T-cell (primary cell): ENCODE results near the gene FMN2. TPM values are rescaled to one million over a fixed set of nuclear protein-coding genes. Genes with fewer than 3 reads are reported as not detected.

ENCODE experiments used
- ATAC-seq, 4 experiments: fragments of 200-7000 bp in 3 of 4; fragments of 150-1000 bp in 1 of 4; cut with Tn5 transposase; replicated peaks in 1 of 4; 1 replicate in 3 of 4; 2 replicates in 1 of 4; pipeline ENCODE4 v1.10.0; 2021; ENCODE audit warnings: moderate library complexity in 3 of 4, mild to moderate bottlenecking in 2 of 4, moderate number of reproducible peaks in 1 of 4
- CTCF ChIA-PET, 2 donors: fragments of 300-600 bp; sonication (Branson Sonifier 250); formaldehyde crosslinking; loops; one replicate each; lab custom pipeline; 2022; ENCODE audit warnings: antibody characterized with exemption in 2 of 2; lab: Charles Lee
- POLR2A ChIA-PET, 2 donors: fragments of 300-600 bp; sonication (Branson Sonifier 250); formaldehyde crosslinking; loops; one replicate each; lab custom pipeline; 2022; ENCODE audit warnings: antibody characterized with exemption in 2 of 2; lab: Charles Lee
- DNase-seq, 35 experiments: peaks; one replicate each; pipeline versions ENCODE4 v3.0.0 to v3.0.0-alpha.2; 2013 to 2023
- H3K27ac ChIP-seq: one replicate; pipeline ENCODE4 v1.5.1; 2013; ENCODE audit warnings: low read length
- H3K27me3 ChIP-seq, 2 experiments: replicated peaks in 1 of 2; 1 replicate in 1 of 2; 2 replicates in 1 of 2; pipeline versions ENCODE4 v1.6.1 to v1.7.0; 2013; ENCODE audit warnings: low read length in 1 of 2, mixed read lengths in 1 of 2; ENCODE audit not compliant: control insufficient read depth in 2 of 2, insufficient read depth in 2 of 2; ENCODE audit errors: extremely low read depth in 1 of 2
- H3K36me3 ChIP-seq, 2 donors: 1 replicate in 1 of 2; 2 replicates in 1 of 2; pipeline versions ENCODE4 v1.6.1 to v1.7.0; 2013; ENCODE audit warnings: low read length in 1 of 2; ENCODE audit not compliant: control insufficient read depth in 2 of 2, insufficient read depth in 1 of 2; ENCODE audit errors: extremely low read depth in 1 of 2
- H3K4me1 ChIP-seq, 2 experiments: 1 replicate in 1 of 2; 2 replicates in 1 of 2; pipeline versions ENCODE4 v1.6.1 to v1.7.0; 2013; ENCODE audit warnings: low read length in 2 of 2, mixed read lengths in 1 of 2; ENCODE audit not compliant: insufficient read depth in 2 of 2, control insufficient read depth in 1 of 2; ENCODE audit errors: extremely low read depth in 1 of 2
- H3K4me3 ChIP-seq, 2 donors: 1 replicate in 1 of 2; 2 replicates in 1 of 2; pipeline versions ENCODE4 v1.5.1 to v1.7.0; 2013; ENCODE audit warnings: mild to moderate bottlenecking in 2 of 2, low read length in 1 of 2, moderate library complexity in 1 of 2; ENCODE audit not compliant: control insufficient read depth in 1 of 2; ENCODE audit errors: extremely low read depth in 1 of 2
- H3K9me3 ChIP-seq: 2 replicates; pipeline ENCODE4 v1.7.0; 2013
- H3K27ac Mint-ChIP-seq, 2 donors: one replicate each; pipeline ENCODE4 v1.8.0; 2020 to 2021; ENCODE audit warnings: mild to moderate bottlenecking in 2 of 2, mixed read lengths in 2 of 2
- H3K27me3 Mint-ChIP-seq, 2 donors: one replicate each; pipeline ENCODE4 v1.8.0; 2021 to 2022; ENCODE audit warnings: mixed read lengths in 2 of 2
- H3K36me3 Mint-ChIP-seq: one replicate; pipeline ENCODE4 v1.8.0; 2021; ENCODE audit warnings: mixed read lengths
- H3K4me1 Mint-ChIP-seq, 3 donors: one replicate each; pipeline ENCODE4 v1.8.0; 2020 to 2022; ENCODE audit warnings: mixed read lengths in 3 of 3, mild to moderate bottlenecking in 1 of 3
- H3K4me3 Mint-ChIP-seq, 3 donors: one replicate each; pipeline ENCODE4 v1.8.0; 2020 to 2022; ENCODE audit warnings: mild to moderate bottlenecking in 3 of 3, mixed read lengths in 3 of 3, moderate library complexity in 3 of 3
- H3K9me3 Mint-ChIP-seq, 3 donors: one replicate each; pipeline ENCODE4 v1.8.0; 2020 to 2022; ENCODE audit warnings: mixed read lengths in 3 of 3
- WGBS: methylation state at CpG from one replicate; pipeline ENCODE4 v1.1.5; 2013; ENCODE audit warnings: missing lambda C conversion rate; ENCODE audit not compliant: insufficient coverage; 5-methylcytosine and 5-hydroxymethylcytosine counted together
- total RNA-seq, 35 experiments: library from RNA in 6 of 35; stranded (reverse) in 6 of 35; fragments of 120-200 nt in 1 of 35; gene quantifications; one replicate each; pipeline versions ENCODE4 v1.2.1 to v1.2.4 and lab custom pipeline; 2013 to 2026

Gene FMN2
- total RNA-seq, 5 donors from 2014 or later (not counting 1 experiment from before 2014, with no cell fraction given) = not detected

- Histone ChIP-seq H3K36me3 (no peaks in the 10 kb centered on the region), H3K4me3 (no peak overlapping the region), H3K4me1 (no peaks in the 10 kb centered on the region), H3K27ac (no peak overlapping the region), H3K27me3 (no peaks in the 10 kb centered on the region), H3K9me3 (no peaks in the 10 kb centered on the region)
- Mint-ChIP-seq H3K36me3 (no peaks in the 10 kb centered on the region), H3K4me3 (no peak overlapping the region), H3K27me3 (peaks cover 0 to 6% of the 10 kb centered on the region in 2 donors), H3K4me1 (no peaks in the 10 kb centered on the region), H3K9me3 (no peaks in the 10 kb centered on the region), H3K27ac (no peak overlapping the region)
- ChIA-PET POLR2A (no interaction called here), CTCF (no interaction called here)
- 86% methylated on average over 1 of the region's 6 CpGs for WGBS
- ATAC-seq (no peak), DNase-seq (no peak)
These were observed 19.9 kb downstream of the FMN2 start for GRCh38 chr1:240111558-240111957.

GRCh38 chr1:240114222-240114621, 22.5 kb downstream of the FMN2 start:
- Histone ChIP-seq H3K4me3 (no peak overlapping the region), H3K4me1 (no peaks in the 10 kb centered on the region), H3K9me3 (no peaks in the 10 kb centered on the region), H3K27me3 (no peaks in the 10 kb centered on the region), H3K27ac (no peak overlapping the region), H3K36me3 (no peaks in the 10 kb centered on the region)
- ChIA-PET POLR2A (no interaction called here), CTCF (no interaction called here)
- Mint-ChIP-seq H3K27me3 (peaks cover 0 to 3% of the 10 kb centered on the region in 2 donors), H3K27ac (no peak overlapping the region), H3K4me3 (no peak overlapping the region), H3K9me3 (no peaks in the 10 kb centered on the region), H3K4me1 (no peaks in the 10 kb centered on the region), H3K36me3 (no peaks in the 10 kb centered on the region)
- no peak for ATAC-seq
- WGBS = no CpG with 5 or more reads among the region's 1 CpG
- DNase-seq = no peak

- Mint-ChIP-seq H3K4me1 (no peaks in the 10 kb centered on the region), H3K27ac (no peak overlapping the region), H3K36me3 (no peaks in the 10 kb centered on the region), H3K4me3 (no peak overlapping the region), H3K27me3 (no peaks in the 10 kb centered on the region), H3K9me3 (no peaks in the 10 kb centered on the region)
- ATAC-seq = no peak
- POLR2A ChIA-PET = no interaction called here
- DNase-seq = no peak
- no peaks in the 10 kb centered on the region for H3K36me3 ChIP-seq
- H3K9me3 ChIP-seq = no peaks in the 10 kb centered on the region
- no peak overlapping the region for H3K27ac ChIP-seq
- H3K27me3 ChIP-seq = no peaks in the 10 kb centered on the region
- no peaks in the 10 kb centered on the region for H3K4me1 ChIP-seq
- 48% methylated on average over 2 of the region's 6 CpGs for WGBS
- CTCF ChIA-PET = no interaction called here
- H3K4me3 ChIP-seq = no peak overlapping the region
These were observed 24.1 kb downstream of the FMN2 start for GRCh38 chr1:240115831-240116230.

GRCh38 chr1:240116831-240117769, 25.4 kb downstream of the FMN2 start:
- no peak for DNase-seq
- H3K9me3 ChIP-seq = no peaks in the 10 kb centered on the region
- no peak for ATAC-seq
- POLR2A ChIA-PET = no interaction called here
- no peaks in the 10 kb centered on the region for H3K27me3 ChIP-seq
- WGBS = 84% methylated on average over 13 of the region's 16 CpGs
- CTCF ChIA-PET = no interaction called here
- H3K4me3 ChIP-seq = no peak overlapping the region
- Mint-ChIP-seq H3K27ac (no peak overlapping the region), H3K4me3 (no peak overlapping the region), H3K36me3 (no peaks in the 10 kb centered on the region), H3K4me1 (no peaks in the 10 kb centered on the region), H3K9me3 (no peaks in the 10 kb centered on the region), H3K27me3 (no peaks in the 10 kb centered on the region)
- H3K27ac ChIP-seq = no peak overlapping the region
- no peaks in the 10 kb centered on the region for H3K4me1 ChIP-seq
- no peaks in the 10 kb centered on the region for H3K36me3 ChIP-seq

- 41% methylated on average over 3 of the region's 3 CpGs for WGBS
- Mint-ChIP-seq H3K36me3 (no peaks in the 10 kb centered on the region), H3K4me1 (no peaks in the 10 kb centered on the region), H3K27me3 (no peaks in the 10 kb centered on the region), H3K4me3 (no peak overlapping the region), H3K9me3 (no peaks in the 10 kb centered on the region), H3K27ac (no peak overlapping the region)
- ATAC-seq = no peak
- Histone ChIP-seq H3K36me3 (no peaks in the 10 kb centered on the region), H3K27me3 (no peaks in the 10 kb centered on the region), H3K4me3 (no peak overlapping the region), H3K27ac (no peak overlapping the region), H3K4me1 (no peaks in the 10 kb centered on the region), H3K9me3 (no peaks in the 10 kb centered on the region)
- CTCF ChIA-PET = no interaction called here
- no peak for DNase-seq
- POLR2A ChIA-PET = no interaction called here
These were observed 26.2 kb downstream of the FMN2 start for GRCh38 chr1:240117930-240118329.

GRCh38 chr1:240122639-240123613, 31.2 kb downstream of the FMN2 start:
- DNase-seq (no peak), ATAC-seq (no peak)
- Histone ChIP-seq H3K4me1 (no peaks in the 10 kb centered on the region), H3K27ac (no peak overlapping the region), H3K27me3 (no peaks in the 10 kb centered on the region), H3K9me3 (no peaks in the 10 kb centered on the region), H3K36me3 (no peaks in the 10 kb centered on the region), H3K4me3 (no peak overlapping the region)
- no peaks in the 10 kb centered on the region for H3K36me3 Mint-ChIP-seq
- no peak overlapping the region for H3K4me3 Mint-ChIP-seq
- no peaks in the 10 kb centered on the region for H3K27me3 Mint-ChIP-seq
- no peak overlapping the region for H3K27ac Mint-ChIP-seq
- no peaks in the 10 kb centered on the region for H3K4me1 Mint-ChIP-seq
- whole genome bisulfite sequencing = 74% methylated on average over 13 of the region's 20 CpGs
- CTCF ChIA-PET = interaction anchor here in 1 of 2 donors (0.6 kb wide), 1 partner anchor 146 kb away, joined by 4 read pairs; no protein-coding TSS in a partner anchor
- H3K9me3 Mint-ChIP-seq = peaks cover 0 to 4% (median 0%) of the 10 kb centered on the region in 3 donors
- POLR2A ChIA-PET = no interaction called here
